Thyroid gland (tissue), 4 donors: ENCODE results near the gene COL13A1.

Experiments used
- POLR2A ChIP-seq, 2 donors: fragments of 450-650 bp; IDR thresholded peaks; one replicate each; pipeline ENCODE4 v1.6.1; 2017; ENCODE audit warnings: antibody characterized with exemption in 2 of 2, mild to moderate bottlenecking in 2 of 2, moderate library complexity in 1 of 2
- TF ChIP-seq, protein P1 (sequence below), 6 experiments: fragments of 200-600 bp in 3 of 6; fragments of 450-650 bp in 3 of 6; sonication (generic) in 3 of 6; IDR thresholded peaks; one replicate each; pipeline ENCODE4 v1.5.1; 2016 to 2019; ENCODE audit warnings: antibody characterized with exemption in 6 of 6, mild to moderate bottlenecking in 2 of 6, inconsistent platforms in 1 of 6, moderate library complexity in 1 of 6

DNA sequence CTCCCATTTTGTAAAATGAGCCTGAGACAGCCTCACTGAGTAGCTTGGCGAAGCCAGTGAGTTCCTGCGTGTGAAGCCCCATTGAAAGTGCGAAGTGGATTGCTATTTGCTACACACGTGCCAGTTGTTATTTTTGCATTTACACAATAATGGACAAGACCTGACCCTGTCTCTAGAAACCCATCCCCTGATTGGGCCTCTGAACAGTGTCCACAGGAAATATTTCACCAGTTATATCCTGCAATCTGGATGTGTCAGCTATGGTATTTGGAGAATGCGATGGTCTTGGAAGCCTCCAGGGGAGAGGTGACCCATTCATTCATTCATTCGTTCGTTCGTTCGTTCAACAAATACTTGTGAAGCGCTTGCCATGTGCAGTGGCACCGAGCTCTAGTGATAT lies 37.1 kb downstream of the COL13A1 start:
- TF ChIP-seq, protein P1, sequence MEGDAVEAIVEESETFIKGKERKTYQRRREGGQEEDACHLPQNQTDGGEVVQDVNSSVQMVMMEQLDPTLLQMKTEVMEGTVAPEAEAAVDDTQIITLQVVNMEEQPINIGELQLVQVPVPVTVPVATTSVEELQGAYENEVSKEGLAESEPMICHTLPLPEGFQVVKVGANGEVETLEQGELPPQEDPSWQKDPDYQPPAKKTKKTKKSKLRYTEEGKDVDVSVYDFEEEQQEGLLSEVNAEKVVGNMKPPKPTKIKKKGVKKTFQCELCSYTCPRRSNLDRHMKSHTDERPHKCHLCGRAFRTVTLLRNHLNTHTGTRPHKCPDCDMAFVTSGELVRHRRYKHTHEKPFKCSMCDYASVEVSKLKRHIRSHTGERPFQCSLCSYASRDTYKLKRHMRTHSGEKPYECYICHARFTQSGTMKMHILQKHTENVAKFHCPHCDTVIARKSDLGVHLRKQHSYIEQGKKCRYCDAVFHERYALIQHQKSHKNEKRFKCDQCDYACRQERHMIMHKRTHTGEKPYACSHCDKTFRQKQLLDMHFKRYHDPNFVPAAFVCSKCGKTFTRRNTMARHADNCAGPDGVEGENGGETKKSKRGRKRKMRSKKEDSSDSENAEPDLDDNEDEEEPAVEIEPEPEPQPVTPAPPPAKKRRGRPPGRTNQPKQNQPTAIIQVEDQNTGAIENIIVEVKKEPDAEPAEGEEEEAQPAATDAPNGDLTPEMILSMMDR (IDR thresholded peaks at IDR 0.05), result no peak
- no peak for TF ChIP-seq POLR2A (IDR thresholded peaks at IDR 0.05)
